DLD1 (cell line): ENCODE results near the gene OR52E5.

ENCODE experiments used
- in situ Hi-C: cut with HindIII; loops from 2 replicates; pipeline ENCODE4 v1.10.0; 2017; ENCODE audit warnings: low sequenced_read_pairs

Gene OR52E5

GRCh38 chr11:5892908-5893307 lies at the start of gene OR52E5:
OR52E5 (plus strand) TSS chr11:5893208; CDS start chr11:5900777, 7,569 bp downstream.
- in situ Hi-C loops, result no loop called here

- in situ Hi-C loops, result no loop called here
Observed at GRCh38 chr11:5846701-5847100, 46.3 kb upstream of the OR52E5 start.

GRCh38 chr11:5847711-5848110 lies 45.3 kb upstream of the OR52E5 start:
- in situ Hi-C loops, result no loop called here

GRCh38 chr11:5851002-5851401 lies 42.0 kb upstream of the OR52E5 start:
- in situ Hi-C loops, result no loop called here

GRCh38 chr11:5857590-5857989 lies 35.4 kb upstream of the OR52E5 start, which contains the start of gene OR52E8:
OR52E8 (minus strand) TSS chr11:5857690; CDS start chr11:5857690, 0 bp downstream.
- in situ Hi-C loops, result loop anchor here (5.0 kb wide), 1 partner anchor 55 kb away; no protein-coding TSS in a partner anchor

- in situ Hi-C loops, result no loop called here
Observed at GRCh38 chr11:5865826-5866225, 27.2 kb upstream of the OR52E5 start.

- in situ Hi-C loops, result no loop called here
Observed at GRCh38 chr11:5878564-5878963, 14.4 kb upstream of the OR52E5 start.

GRCh38 chr11:5880329-5880728 lies 12.7 kb upstream of the OR52E5 start, which contains the start of gene OR52E4:
OR52E4 (plus strand) TSS chr11:5880629; CDS start chr11:5884293, 3,664 bp downstream.
- in situ Hi-C loops, result no loop called here

GRCh38 chr11:5881756-5882155 lies 11.3 kb upstream of the OR52E5 start:
- in situ Hi-C loops, result no loop called here

GRCh38 chr11:5887172-5887571 lies 5.8 kb upstream of the OR52E5 start:
- in situ Hi-C loops, result no loop called here

GRCh38 chr11:5887661-5888060 lies 5.3 kb upstream of the OR52E5 start:
- in situ Hi-C loops, result no loop called here

- in situ Hi-C loops, result no loop called here
Observed at GRCh38 chr11:5891216-5891800, 1.7 kb upstream of the OR52E5 start.

GRCh38 chr11:5899534-5899933 lies 6.5 kb downstream of the OR52E5 start:
- in situ Hi-C loops, result no loop called here

- in situ Hi-C loops, result loop anchor here (5.0 kb wide), 1 partner anchor 53 kb away; the partner anchor contains the start of gene OR52E8
Observed at GRCh38 chr11:5910540-5910939, 17.5 kb downstream of the OR52E5 start.

- in situ Hi-C loops, result no loop called here
Observed at GRCh38 chr11:5922749-5923426, 29.9 kb downstream of the OR52E5 start.

- in situ Hi-C loops, result no loop called here
Observed at GRCh38 chr11:5923427-5923776, 30.4 kb downstream of the OR52E5 start.

- in situ Hi-C loops, result no loop called here
Observed at GRCh38 chr11:5923794-5924193, 30.8 kb downstream of the OR52E5 start.

- in situ Hi-C loops, result no loop called here
Observed at GRCh38 chr11:5928271-5928670, 35.3 kb downstream of the OR52E5 start.

- in situ Hi-C loops, result no loop called here
Observed at GRCh38 chr11:5928811-5929210, 35.8 kb downstream of the OR52E5 start.

- in situ Hi-C loops, result no loop called here
Observed at GRCh38 chr11:5929571-5930368, 36.8 kb downstream of the OR52E5 start.

- in situ Hi-C loops, result no loop called here
Observed at GRCh38 chr11:5930614-5931013, 37.6 kb downstream of the OR52E5 start.

GRCh38 chr11:5931061-5931460 lies 38.1 kb downstream of the OR52E5 start:
- in situ Hi-C loops, result no loop called here
